Activated CD4-positive, alpha-beta T cell treated with anti-CD3 and anti-CD28 coated beads for 36 hours (primary cell): ENCODE data around the gene CYLD. TPM values are rescaled to one million over a fixed set of nuclear protein-coding genes. Genes with fewer than 3 reads are reported as not detected.

Experiments
- ATAC-seq: fragments of 200-7000 bp; cut with Tn5 transposase; one replicate; pipeline ENCODE4 v1.10.0; 2021; ENCODE audit warnings: mild to moderate bottlenecking, moderate library complexity
- CTCF ChIA-PET: fragments of 350-600 bp; sonication (Branson Sonifier 250); formaldehyde crosslinking; loops from one replicate; lab custom pipeline; 2021; ENCODE audit warnings: antibody characterized with exemption; lab: Charles Lee
- POLR2A ChIA-PET: fragments of 350-600 bp; sonication (Branson Sonifier 250); formaldehyde crosslinking; loops from one replicate; lab custom pipeline; 2021; ENCODE audit warnings: antibody characterized with exemption, inconsistent platforms; lab: Charles Lee
- DNase-seq: peaks from one replicate; pipeline ENCODE4 v3.0.0-alpha.2; 2020
- H3K27ac Mint-ChIP-seq: one replicate; pipeline ENCODE4 v1.8.0; 2021; ENCODE audit warnings: mixed read lengths
- H3K27me3 Mint-ChIP-seq: one replicate; pipeline ENCODE4 v1.8.0; 2021; ENCODE audit warnings: mixed read lengths
- H3K36me3 Mint-ChIP-seq: one replicate; pipeline ENCODE4 v1.8.0; 2021; ENCODE audit warnings: low read depth, mixed read lengths
- H3K4me1 Mint-ChIP-seq: one replicate; pipeline ENCODE4 v1.8.0; 2021; ENCODE audit warnings: mixed read lengths
- H3K4me3 Mint-ChIP-seq: one replicate; pipeline ENCODE4 v1.8.0; 2021; ENCODE audit warnings: mild to moderate bottlenecking, moderate library complexity, mixed read lengths
- H3K9me3 Mint-ChIP-seq: one replicate; pipeline ENCODE4 v1.8.0; 2021; ENCODE audit warnings: low read depth, mixed read lengths
- intact Hi-C, 2 experiments: fragments of 100-400 bp; cut with DNase I in 1 of 2; cut with micrococcal nuclease in 1 of 2; formaldehyde crosslinking; loops; one replicate each; pipeline versions ENCODE4 v1.14.2 to v1.15.1; 2022 to 2024; cut with DNase I, micrococcal nuclease
- microRNA-seq: library from miRNA; unstranded; fragments of <30 nt; microRNA quantifications from one replicate; pipeline ENCODE4 v1.2.0, GENCODE V29; 2021; ENCODE audit warnings: borderline replicate concordance
- total RNA-seq, 2 experiments: library from RNA; stranded (reverse); gene quantifications; one replicate each; pipeline ENCODE4 v1.2.3, GENCODE V29; 2021

Gene CYLD
- total RNA-seq, 2 experiments from 2014 or later, result 72.4 to 92.8 TPM

- H3K27ac Mint-ChIP-seq, result no peak overlapping the region
- no peaks in the 10 kb centered on the region for H3K9me3 Mint-ChIP-seq
- H3K27me3 Mint-ChIP-seq, result peaks cover 2% of the 10 kb centered on the region
- CTCF ChIA-PET, result no interaction called here
- intact Hi-C loops, result no loop called here
- POLR2A ChIA-PET, result no interaction called here
- H3K4me1 Mint-ChIP-seq, result peaks cover 15% of the 10 kb centered on the region
- H3K4me3 Mint-ChIP-seq, result no peak overlapping the region
- H3K36me3 Mint-ChIP-seq, result no peaks in the 10 kb centered on the region
- DNase-seq (no peak), ATAC-seq (no peak)
These were observed 103.4 kb downstream of the CYLD start for GRCh38 chr16:50845296-50845695.

GRCh38 chr16:50846511-50846910 is 104.6 kb downstream of the CYLD start:
- H3K4me1 Mint-ChIP-seq, result peaks cover 11% of the 10 kb centered on the region
- H3K36me3 Mint-ChIP-seq, result no peaks in the 10 kb centered on the region
- intact Hi-C loops, result no loop called here
- no peak for ATAC-seq
- H3K27ac Mint-ChIP-seq, result no peak overlapping the region
- ChIA-PET CTCF (no interaction called here), POLR2A (no interaction called here)
- H3K9me3 Mint-ChIP-seq, result no peaks in the 10 kb centered on the region
- H3K4me3 Mint-ChIP-seq, result no peak overlapping the region
- peaks cover 4% of the 10 kb centered on the region for H3K27me3 Mint-ChIP-seq
- DNase-seq, result no peak

DNA sequence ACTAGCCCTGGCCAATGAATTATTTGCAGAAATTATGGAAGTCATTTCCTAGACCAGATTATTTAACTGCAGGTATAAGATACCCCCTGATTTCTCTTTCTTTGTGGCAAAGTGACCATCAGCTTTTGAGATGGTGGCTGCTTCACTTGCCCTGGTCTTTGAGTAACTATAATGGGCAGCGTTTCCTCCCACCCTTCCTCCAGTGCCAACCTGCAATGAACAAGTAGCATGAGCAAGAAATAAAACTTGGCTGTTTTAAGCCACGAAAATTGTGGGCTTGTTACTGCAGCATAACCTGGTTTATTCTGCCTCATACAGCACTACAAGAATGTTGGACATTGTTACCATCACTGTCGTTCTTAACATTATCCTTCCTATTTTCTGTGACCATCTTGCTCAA is 105.3 kb downstream of the CYLD start:
- H3K4me3 Mint-ChIP-seq, result no peak overlapping the region
- intact Hi-C loops, result no loop called here
- DNase-seq, result no peak
- H3K36me3 Mint-ChIP-seq, result no peaks in the 10 kb centered on the region
- no peak overlapping the region for H3K27ac Mint-ChIP-seq
- ChIA-PET POLR2A (no interaction called here), CTCF (interaction anchor here (0.9 kb wide), 1 partner anchor 41 kb away, joined by 3 read pairs; no protein-coding TSS in a partner anchor)
- no peak for ATAC-seq
- H3K27me3 Mint-ChIP-seq, result peaks cover 4% of the 10 kb centered on the region
- H3K4me1 Mint-ChIP-seq, result peaks cover 6% of the 10 kb centered on the region
- no peaks in the 10 kb centered on the region for H3K9me3 Mint-ChIP-seq

- DNase-seq, result no peak
- ChIA-PET POLR2A (no interaction called here), CTCF (interaction anchor here (0.6 to 0.7 kb wide), 2 partner anchors 18 to 50 kb away, joined by 3 to 4 read pairs; no protein-coding TSS in a partner anchor)
- Mint-ChIP-seq H3K27ac (no peak overlapping the region), H3K4me3 (no peak overlapping the region), H3K4me1 (no peaks in the 10 kb centered on the region), H3K36me3 (no peaks in the 10 kb centered on the region), H3K27me3 (peaks cover 9% of the 10 kb centered on the region), H3K9me3 (no peaks in the 10 kb centered on the region)
- intact Hi-C loops, result no loop called here
- no peak for ATAC-seq
These were observed 107.0 kb downstream of the CYLD start for GRCh38 chr16:50848755-50849514.

Small RNA genes within 50 kb of the gene (microRNA-seq; reads per million reads assigned to microRNA genes)
- gene MIR3181, result 3.9 reads per million, percentile 7 among the genes with 10 or more reads in this experiment

Other genes starting within 250 kb of the CYLD start
- gene NKD1, start 193.7 kb upstream of the CYLD start, total RNA-seq, result 1 to 10 TPM; 1.8 to 3.1 TPM
- gene SNX20, start 60.8 kb upstream of the CYLD start, total RNA-seq, result 10 to 100 TPM; 43.3 to 48.9 TPM
- 1 to 10 TPM; 6.6 to 9.3 TPM for gene NOD2, start 48.5 kb upstream of the CYLD start, total RNA-seq